CD14-positive monocyte (primary cell): ENCODE measurements around the gene WBP2NL. TPM values are rescaled to one million over a fixed set of nuclear protein-coding genes. Genes with fewer than 3 reads are reported as not detected.

ENCODE experiments used
- DNase-seq, 3 donors: peaks; one replicate each; pipeline ENCODE4 v3.0.0-alpha.2; 2011 to 2022
- H2AFZ ChIP-seq: 2 replicates; pipeline ENCODE4 v1.6.0; 2012; ENCODE audit warnings: mild to moderate bottlenecking, low read depth, low read length, inconsistent platforms; ENCODE audit not compliant: insufficient read depth, poor library complexity, severe bottlenecking
- H3K27ac ChIP-seq, 2 donors: 1 replicate in 1 of 2; 2 replicates in 1 of 2; pipeline ENCODE4 v1.5.1; 2012 to 2013; ENCODE audit warnings: low read length in 2 of 2, control low read depth in 1 of 2, inconsistent platforms in 1 of 2, low read depth in 1 of 2, mild to moderate bottlenecking in 1 of 2
- H3K27me3 ChIP-seq, 2 donors: one replicate each; pipeline versions ENCODE4 v1.6.0 to v1.6.1; 2011 to 2013; ENCODE audit warnings: low read length in 2 of 2; ENCODE audit not compliant: control insufficient read depth in 2 of 2, insufficient read depth in 2 of 2
- H3K36me3 ChIP-seq, 2 donors: replicated peaks in 1 of 2; 1 replicate in 1 of 2; 2 replicates in 1 of 2; pipeline versions ENCODE4 v1.5.1 to v1.6.1; 2012 to 2013; ENCODE audit warnings: low read length in 2 of 2, control low read depth in 1 of 2, inconsistent platforms in 1 of 2, mild to moderate bottlenecking in 1 of 2; ENCODE audit not compliant: insufficient read depth in 2 of 2, control insufficient read depth in 1 of 2
- H3K4me1 ChIP-seq, 2 donors: 1 replicate in 1 of 2; 2 replicates in 1 of 2; pipeline versions ENCODE4 v1.5.1 to v1.6.1; 2012 to 2013; ENCODE audit warnings: low read length in 2 of 2, control low read depth in 1 of 2, inconsistent platforms in 1 of 2, mild to moderate bottlenecking in 1 of 2, moderate library complexity in 1 of 2; ENCODE audit not compliant: insufficient read depth in 2 of 2, control insufficient read depth in 1 of 2
- H3K4me2 ChIP-seq: replicated peaks from 2 replicates; pipeline ENCODE3; 2012; ENCODE audit warnings: low read length, moderate library complexity, mild to moderate bottlenecking; ENCODE audit not compliant: poor library complexity, severe bottlenecking; ENCODE audit errors: extremely low read depth
- H3K4me3 ChIP-seq, 3 experiments: fragments of 200-600 bp in 1 of 3; sonication (generic) in 1 of 3; replicated peaks in 1 of 3; 1 replicate in 2 of 3; 2 replicates in 1 of 3; pipeline ENCODE4 v1.5.1; 2011 to 2013; ENCODE audit warnings: low read length in 3 of 3, mild to moderate bottlenecking in 3 of 3, control low read depth in 2 of 3, low read depth in 2 of 3, inconsistent platforms in 1 of 3, moderate library complexity in 1 of 3
- H3K79me2 ChIP-seq: 2 replicates; pipeline ENCODE4 v1.6.0; 2012; ENCODE audit warnings: mild to moderate bottlenecking, control low read depth, inconsistent platforms, low read length, moderate library complexity; ENCODE audit not compliant: insufficient read depth
- H3K9ac ChIP-seq: 2 replicates; pipeline ENCODE4 v1.6.0; 2017; ENCODE audit warnings: low read length, mild to moderate bottlenecking; ENCODE audit not compliant: insufficient read depth, poor library complexity, severe bottlenecking
- H3K9me3 ChIP-seq, 2 donors: replicated peaks in 1 of 2; 1 replicate in 1 of 2; 2 replicates in 1 of 2; pipeline versions ENCODE4 v1.5.1 to v1.6.1; 2012 to 2013; ENCODE audit warnings: low read length in 2 of 2, control low read depth in 1 of 2; ENCODE audit not compliant: control insufficient read depth in 1 of 2, insufficient read depth in 1 of 2
- H4K20me1 ChIP-seq: 2 replicates; pipeline ENCODE4 v1.6.0; 2012; ENCODE audit warnings: mild to moderate bottlenecking, low read length, control low read depth, moderate library complexity; ENCODE audit not compliant: insufficient read depth
- H3K27ac Mint-ChIP-seq, 7 donors: one replicate each; pipeline ENCODE4 v1.8.0; 2020; ENCODE audit warnings: mild to moderate bottlenecking in 7 of 7, mixed read lengths in 7 of 7, moderate library complexity in 6 of 7, inconsistent platforms in 2 of 7
- H3K27me3 Mint-ChIP-seq, 3 donors: one replicate each; pipeline ENCODE4 v1.8.0; 2021 to 2022; ENCODE audit warnings: low read depth in 3 of 3, mild to moderate bottlenecking in 3 of 3, mixed read lengths in 3 of 3, moderate library complexity in 3 of 3, inconsistent platforms in 1 of 3
- H3K36me3 Mint-ChIP-seq, 2 donors: one replicate each; pipeline ENCODE4 v1.8.0; 2020; ENCODE audit warnings: mixed read lengths in 2 of 2, inconsistent platforms in 1 of 2, mild to moderate bottlenecking in 1 of 2
- H3K4me1 Mint-ChIP-seq: one replicate; pipeline ENCODE4 v1.8.0; 2020; ENCODE audit warnings: mild to moderate bottlenecking, mixed read lengths
- H3K4me3 Mint-ChIP-seq, 2 donors: one replicate each; pipeline ENCODE4 v1.8.0; 2020; ENCODE audit warnings: mild to moderate bottlenecking in 2 of 2, mixed read lengths in 2 of 2, moderate library complexity in 1 of 2
- H3K9me3 Mint-ChIP-seq, 7 donors: one replicate each; pipeline ENCODE4 v1.8.0; 2020 to 2022; ENCODE audit warnings: mixed read lengths in 7 of 7, mild to moderate bottlenecking in 6 of 7, moderate library complexity in 6 of 7, inconsistent platforms in 2 of 7
- WGBS: methylation state at CpG from one replicate; pipeline ENCODE4 v1.1.5; 2013; ENCODE audit warnings: missing lambda C conversion rate; ENCODE audit not compliant: insufficient coverage; 5-methylcytosine and 5-hydroxymethylcytosine counted together
- intact Hi-C, 2 donors: fragments of 100-400 bp; cut with micrococcal nuclease; formaldehyde crosslinking; loops; one replicate each; pipeline versions ENCODE4 v1.15.0 to v1.15.1; 2023
- polyA plus RNA-seq, 3 donors: library from polyadenylated mRNA; depleted of rRNA in 1 of 3; unstranded in 2 of 3; stranded (reverse) in 1 of 3; fragments of 300-500 nt in 2 of 3; fragments of >200 nt in 1 of 3; fragmentation: Illumina TruSeq in 2 of 3; gene quantifications; 1 replicate in 2 of 3; 2 replicates in 1 of 3; pipeline ENCODE4 v1.2.3, GENCODE V29; 2012 to 2021
- TF ChIP-seq, protein P1 (sequence below): fragments of 200-600 bp; IDR thresholded peaks from one replicate; pipeline ENCODE4 v1.8.0; 2022; ENCODE audit warnings: antibody characterized with exemption, mild to moderate bottlenecking

The WBP2NL gene
- polyA plus RNA-seq, 3 donors, result 0.48 to 0.83 (median 0.71) TPM

- peaks cover 29 to 31% (median 30%) of the 10 kb centered on the region in 3 donors for H3K27me3 Mint-ChIP-seq
- Histone ChIP-seq H3K4me2 (no peak overlapping the region), H3K9ac (no peak overlapping the region), H3K27me3 (peaks cover 8 to 12% of the 10 kb centered on the region in 2 donors), H3K27ac (no peak overlapping the region), H3K4me1 (no peaks in the 10 kb centered on the region), H3K79me2 (no peaks in the 10 kb centered on the region), H3K9me3 (no peaks in the 10 kb centered on the region), H4K20me1 (no peaks in the 10 kb centered on the region), H3K4me3 (no peak overlapping the region), H2AFZ (no peak overlapping the region), H3K36me3 (no peaks in the 10 kb centered on the region)
- TF ChIP-seq, protein P1, sequence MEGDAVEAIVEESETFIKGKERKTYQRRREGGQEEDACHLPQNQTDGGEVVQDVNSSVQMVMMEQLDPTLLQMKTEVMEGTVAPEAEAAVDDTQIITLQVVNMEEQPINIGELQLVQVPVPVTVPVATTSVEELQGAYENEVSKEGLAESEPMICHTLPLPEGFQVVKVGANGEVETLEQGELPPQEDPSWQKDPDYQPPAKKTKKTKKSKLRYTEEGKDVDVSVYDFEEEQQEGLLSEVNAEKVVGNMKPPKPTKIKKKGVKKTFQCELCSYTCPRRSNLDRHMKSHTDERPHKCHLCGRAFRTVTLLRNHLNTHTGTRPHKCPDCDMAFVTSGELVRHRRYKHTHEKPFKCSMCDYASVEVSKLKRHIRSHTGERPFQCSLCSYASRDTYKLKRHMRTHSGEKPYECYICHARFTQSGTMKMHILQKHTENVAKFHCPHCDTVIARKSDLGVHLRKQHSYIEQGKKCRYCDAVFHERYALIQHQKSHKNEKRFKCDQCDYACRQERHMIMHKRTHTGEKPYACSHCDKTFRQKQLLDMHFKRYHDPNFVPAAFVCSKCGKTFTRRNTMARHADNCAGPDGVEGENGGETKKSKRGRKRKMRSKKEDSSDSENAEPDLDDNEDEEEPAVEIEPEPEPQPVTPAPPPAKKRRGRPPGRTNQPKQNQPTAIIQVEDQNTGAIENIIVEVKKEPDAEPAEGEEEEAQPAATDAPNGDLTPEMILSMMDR, result no peak
- DNase-seq, result no peak
- H3K36me3 Mint-ChIP-seq, result no peaks in the 10 kb centered on the region
- peaks cover 0 to 3% (median 0%) of the 10 kb centered on the region in 7 donors for H3K9me3 Mint-ChIP-seq
- intact Hi-C loops, result no loop called here
- H3K4me3 Mint-ChIP-seq, result no peak overlapping the region
- peak overlapping the region in 2 of 7 donors; percentile 8 to 38 for H3K27ac Mint-ChIP-seq
- WGBS, result 92% methylated on average over 2 of the region's 2 CpGs
- no peaks in the 10 kb centered on the region for H3K4me1 Mint-ChIP-seq
Measured at GRCh38 chr22:41970601-41971000, 28.0 kb upstream of the WBP2NL start.

- Mint-ChIP-seq H3K27me3 (peaks cover 36 to 40% (median 37%) of the 10 kb centered on the region in 3 donors), H3K9me3 (peaks cover 0 to 6% (median 2%) of the 10 kb centered on the region in 7 donors), H3K36me3 (no peaks in the 10 kb centered on the region), H3K4me1 (peaks cover 5% of the 10 kb centered on the region), H3K27ac (no peak overlapping the region), H3K4me3 (no peak overlapping the region)
- H2AFZ ChIP-seq, result no peak overlapping the region
- H3K9ac ChIP-seq, result no peak overlapping the region
- no peak overlapping the region for H3K4me2 ChIP-seq
- peaks cover 16 to 20% of the 10 kb centered on the region in 2 donors for H3K27me3 ChIP-seq
- no peak overlapping the region for H3K27ac ChIP-seq
- no peaks in the 10 kb centered on the region for H3K36me3 ChIP-seq
- H3K79me2 ChIP-seq, result no peaks in the 10 kb centered on the region
- H3K4me1 ChIP-seq, result peaks cover 3 to 5% of the 10 kb centered on the region in 2 donors
- no peak for DNase-seq
- H4K20me1 ChIP-seq, result no peaks in the 10 kb centered on the region
- 87% methylated on average over 8 of the region's 11 CpGs for WGBS
- H3K9me3 ChIP-seq, result peaks cover 0 to 4% of the 10 kb centered on the region in 2 donors
- TF ChIP-seq, protein P1, result no peak
- no peak overlapping the region for H3K4me3 ChIP-seq
- intact Hi-C loops, result no loop called here
Measured at GRCh38 chr22:41971431-41971830, 27.2 kb upstream of the WBP2NL start.
